Stimulated activated CD4-positive, alpha-beta T cell treated with anti-CD3 and anti-CD28 coated beads, Interleukin-4, amount 100 ng/mL, for 24 hours (primary cell): ENCODE results near the gene SLC35F1.
"Not testable (repeated sequence)": the region's sequence is repeated elsewhere in the genome, so short reads cannot be mapped to it uniquely, and the experiment has no call there.

Source experiments
- DNase-seq: peaks from one replicate; pipeline ENCODE4 v3.0.0-alpha.2; 2020

SLC35F1 gene

DNA sequence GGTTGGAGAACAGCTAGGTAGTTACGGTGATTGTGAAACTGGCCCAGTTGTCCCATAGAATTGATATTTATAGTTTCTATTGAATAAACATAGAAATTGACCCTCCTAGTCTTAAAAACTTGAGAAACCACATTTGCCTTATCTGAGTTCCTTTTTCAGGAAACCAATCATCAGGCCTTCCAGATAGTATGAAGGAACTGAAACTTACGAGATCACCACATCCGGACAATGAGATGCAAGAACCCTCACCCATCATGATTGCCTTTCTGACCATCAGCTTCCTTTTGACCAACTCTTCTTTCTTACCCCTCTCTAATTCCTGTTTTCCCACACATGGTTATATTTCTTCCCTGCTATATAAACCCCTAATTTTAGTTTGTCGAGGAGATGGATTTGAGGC is 21.8 kb downstream of the SLC35F1 start:
- no peak for DNase-seq

- no peak for DNase-seq
Observed at GRCh38 chr6:117929501-117929900, 22.4 kb downstream of the SLC35F1 start.

DNA sequence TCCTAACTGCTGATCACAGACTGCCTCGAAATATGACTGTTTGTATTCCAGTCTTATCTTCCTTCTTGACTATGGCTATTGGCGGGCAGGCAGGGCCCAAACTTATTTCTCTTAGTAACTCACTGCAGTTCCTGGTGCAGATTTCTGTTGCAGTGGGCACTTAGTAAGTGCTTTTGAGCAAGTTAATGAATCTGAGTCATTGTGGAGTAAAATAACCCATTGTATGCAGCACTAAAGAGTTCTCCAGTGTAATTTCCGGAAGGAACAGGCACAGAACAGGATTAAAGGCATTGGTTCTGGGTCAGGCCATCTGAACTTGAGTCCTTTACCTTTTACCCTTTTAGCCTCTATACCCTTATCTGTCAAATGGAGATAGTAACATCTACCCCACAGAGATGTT is 23.6 kb downstream of the SLC35F1 start:
- DNase-seq, result no peak

GRCh38 chr6:117932001-117932400 is 24.9 kb downstream of the SLC35F1 start:
- no peak for DNase-seq

DNA sequence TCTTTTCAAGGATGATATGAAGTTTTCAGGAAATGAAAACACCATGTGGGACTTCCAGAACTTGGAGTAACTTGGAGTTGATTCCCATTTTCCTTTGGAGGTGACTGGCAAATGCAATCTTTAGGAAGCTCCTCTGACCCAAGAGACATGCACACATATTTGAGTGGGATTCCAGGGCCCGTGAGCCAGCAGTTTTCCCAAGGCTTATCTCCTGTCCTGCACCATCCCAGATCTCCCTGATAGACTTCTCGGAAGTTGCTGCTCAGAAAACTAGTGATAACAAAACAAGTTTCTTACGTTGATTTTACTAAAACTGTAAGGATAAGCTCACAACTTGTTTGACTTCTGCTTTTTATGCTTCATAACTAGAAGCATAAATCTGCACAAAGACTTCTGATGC is 25.6 kb downstream of the SLC35F1 start:
- DNase-seq, result no peak

- no peak for DNase-seq
Observed at GRCh38 chr6:117933471-117933870, 26.4 kb downstream of the SLC35F1 start.

- DNase-seq, result no peak
Observed at GRCh38 chr6:117938311-117938995, 31.4 kb downstream of the SLC35F1 start.

GRCh38 chr6:117947234-117947633 is 40.2 kb downstream of the SLC35F1 start:
- no peak for DNase-seq

GRCh38 chr6:117951783-117952182 is 44.7 kb downstream of the SLC35F1 start:
- DNase-seq, result no peak

DNA sequence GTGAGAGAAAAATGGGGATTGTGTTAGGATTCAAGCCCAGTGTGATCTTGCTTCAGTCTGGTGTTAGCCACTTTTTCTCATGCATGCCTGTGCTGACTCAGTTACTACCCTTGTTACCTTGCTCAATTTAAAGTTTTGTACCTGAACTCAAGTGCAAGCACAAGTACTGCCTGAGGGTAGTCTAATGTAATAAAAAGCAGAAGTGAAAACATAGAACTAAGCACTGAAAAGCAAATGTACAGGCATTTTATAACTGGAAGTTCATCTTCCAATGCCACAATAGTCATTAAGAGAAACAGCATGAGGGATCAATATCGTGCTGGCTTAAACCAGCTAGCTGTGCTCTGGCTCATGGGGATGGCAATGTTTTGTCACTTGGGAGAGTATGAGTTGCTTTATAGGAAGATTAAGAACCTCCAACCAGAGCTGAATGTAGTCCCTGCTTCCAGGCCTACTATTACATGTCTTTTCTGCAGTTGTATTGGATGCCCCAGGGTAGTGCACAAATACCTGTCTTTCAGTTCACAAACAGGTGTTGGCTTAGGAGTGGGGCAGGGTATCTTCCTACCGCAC is 48.7 kb downstream of the SLC35F1 start:
- no peak for DNase-seq

- DNase-seq, result no peak
Observed at GRCh38 chr6:117956386-117956785, 49.3 kb downstream of the SLC35F1 start.

- DNase-seq, result no peak
Observed at GRCh38 chr6:117958536-117958935, 51.5 kb downstream of the SLC35F1 start.

- DNase-seq, result no peak
Observed at GRCh38 chr6:117960877-117961276, 53.8 kb downstream of the SLC35F1 start.

DNA sequence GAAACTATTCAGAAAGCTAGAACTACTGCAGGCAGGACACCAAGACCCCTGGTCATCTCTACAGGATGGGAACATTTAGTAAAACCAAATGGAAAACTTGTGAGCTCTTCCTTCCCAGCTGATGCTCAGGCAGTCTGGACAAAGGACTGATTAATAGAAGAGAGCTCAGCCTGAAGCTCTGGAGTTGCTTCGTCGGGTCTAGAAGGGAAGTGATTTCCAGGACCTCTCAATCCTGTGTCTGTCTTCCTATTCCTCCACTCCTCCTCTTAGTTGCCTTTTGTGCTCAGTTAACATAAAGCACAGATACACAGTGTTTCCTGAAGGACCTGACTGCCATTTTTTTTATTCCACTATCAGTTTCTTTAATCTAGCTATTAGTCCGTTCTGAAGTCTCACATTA is 54.2 kb downstream of the SLC35F1 start:
- DNase-seq, result no peak

- DNase-seq, result not testable (repeated sequence)
Observed at GRCh38 chr6:117965763-117966162, 58.7 kb downstream of the SLC35F1 start.

GRCh38 chr6:117971637-117972036 is 64.6 kb downstream of the SLC35F1 start:
- no peak for DNase-seq

DNA sequence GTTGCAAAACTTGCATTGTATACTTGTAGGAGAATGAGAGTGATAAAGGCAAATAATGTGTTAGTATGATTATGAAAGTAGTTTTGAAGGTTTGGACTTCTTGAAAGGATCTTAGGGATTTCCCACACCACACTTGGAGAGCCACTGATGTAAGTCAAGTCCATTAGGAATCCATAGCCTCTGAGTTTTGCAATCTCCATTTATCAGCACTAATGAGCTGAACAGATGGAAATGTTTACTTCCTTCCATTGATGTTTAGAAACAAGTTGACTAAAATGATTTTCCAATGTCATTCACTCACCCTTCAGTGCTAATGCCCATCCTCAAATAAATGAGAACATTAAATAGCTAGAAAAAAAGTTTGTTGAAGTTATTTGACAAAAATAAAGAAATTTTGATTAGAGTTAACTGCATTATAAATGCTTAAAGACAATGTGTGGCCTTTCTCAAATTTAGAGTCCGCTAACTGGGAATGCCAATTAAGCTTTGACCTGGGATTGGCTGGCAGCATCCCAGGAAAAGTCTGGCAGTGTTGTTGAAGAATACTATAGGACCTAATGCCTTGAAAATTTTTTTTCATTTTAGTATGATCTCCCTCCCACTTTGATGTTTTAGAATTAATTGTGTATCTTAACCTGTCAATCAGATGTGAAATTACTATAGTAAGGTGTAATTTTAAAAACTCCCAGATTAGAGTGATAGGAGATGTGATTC is 68.0 kb downstream of the SLC35F1 start:
- no peak for DNase-seq

DNA sequence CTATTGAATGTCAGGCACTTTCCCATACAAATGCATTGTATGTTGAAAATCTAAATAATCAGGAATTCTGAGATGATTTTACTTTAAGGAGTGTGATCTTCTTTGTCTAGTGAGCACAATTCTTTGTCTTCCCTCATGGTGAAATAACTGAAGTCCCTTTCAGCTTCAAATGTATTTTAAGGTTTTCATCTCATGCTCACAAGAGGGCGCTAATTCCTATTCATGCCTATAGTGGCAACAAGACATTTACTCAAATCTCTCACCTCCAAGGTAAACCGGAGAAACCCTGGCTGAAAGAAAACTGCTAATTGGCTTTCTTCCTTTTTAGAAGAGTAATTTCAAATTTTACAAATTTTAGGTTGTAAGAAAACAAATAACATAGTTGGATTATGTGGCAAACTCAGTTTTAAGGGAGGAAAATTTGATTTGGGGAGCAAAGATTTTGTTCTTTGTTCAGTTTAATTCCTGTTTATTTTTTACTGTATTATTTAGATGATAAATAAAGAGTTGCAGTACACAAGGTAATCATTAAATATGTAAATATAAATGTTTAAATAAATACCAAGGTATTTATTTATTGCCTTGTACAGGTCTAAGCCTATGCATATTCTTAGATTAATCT is 69.1 kb downstream of the SLC35F1 start:
- DNase-seq, result peak; percentile 18

GRCh38 chr6:117985916-117986315 is 78.9 kb downstream of the SLC35F1 start:
- DNase-seq, result no peak

GRCh38 chr6:117986396-117986795 is 79.3 kb downstream of the SLC35F1 start:
- no peak for DNase-seq

- DNase-seq, result no peak
Observed at GRCh38 chr6:117989086-117989485, 82.0 kb downstream of the SLC35F1 start.

- no peak for DNase-seq
Observed at GRCh38 chr6:117990151-117990550, 83.1 kb downstream of the SLC35F1 start.

- DNase-seq, result no peak
Observed at GRCh38 chr6:117992856-117993255, 85.8 kb downstream of the SLC35F1 start.

- no peak for DNase-seq
Observed at GRCh38 chr6:118012944-118013343, 105.9 kb downstream of the SLC35F1 start.
